Activated T-helper 1 cell treated with Interleukin-2 at 50 U/mL for 16 hours (primary cell): ENCODE data around the gene AK5.
"Not testable (repeated sequence)": the region's sequence is repeated elsewhere in the genome, so short reads cannot be mapped to it uniquely, and the experiment has no call there.

Experiments
- DNase-seq: peaks from one replicate; pipeline ENCODE4 v3.0.0-alpha.2; 2020; ENCODE audit warnings: low read depth

The AK5 gene

DNA sequence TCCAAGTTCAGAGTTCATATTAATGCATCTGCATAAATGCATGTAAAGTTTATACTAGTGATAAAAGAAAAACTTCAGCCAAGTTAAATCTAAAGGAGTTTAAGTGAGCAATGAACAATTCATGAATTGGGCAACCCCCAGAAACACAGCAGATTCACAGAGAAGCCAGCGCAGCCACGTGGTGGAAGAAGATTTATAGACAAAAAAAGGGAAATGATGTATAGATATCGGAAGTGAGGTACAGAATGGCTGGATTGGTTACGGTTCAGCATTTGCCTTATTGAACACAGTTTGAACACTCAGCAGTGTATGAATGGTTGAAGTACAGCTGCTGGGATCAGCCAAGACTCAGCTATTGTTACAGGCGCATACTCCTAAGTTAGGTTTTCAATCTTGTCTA, 5.7 kb downstream of the AK5 start:
- no peak for DNase-seq

DNA sequence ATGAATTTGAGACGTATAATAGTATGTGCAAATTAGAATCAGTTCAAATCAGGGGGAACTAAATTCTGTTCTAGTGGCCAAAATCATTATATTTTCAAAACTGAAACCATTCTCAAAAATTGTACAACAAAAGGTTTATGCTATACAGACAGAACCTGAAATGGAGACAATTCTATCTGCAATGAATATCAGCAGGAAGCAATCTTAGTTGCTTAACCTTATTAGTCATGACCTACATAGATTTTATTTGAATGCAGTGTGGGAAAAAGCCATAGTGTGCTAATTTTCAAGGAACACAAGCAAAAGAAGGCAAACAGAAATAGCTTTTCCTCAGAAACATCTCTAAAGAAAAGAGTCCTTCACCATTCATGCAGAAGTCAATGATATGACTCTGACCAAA, 6.5 kb downstream of the AK5 start:
- DNase-seq: no peak

DNA sequence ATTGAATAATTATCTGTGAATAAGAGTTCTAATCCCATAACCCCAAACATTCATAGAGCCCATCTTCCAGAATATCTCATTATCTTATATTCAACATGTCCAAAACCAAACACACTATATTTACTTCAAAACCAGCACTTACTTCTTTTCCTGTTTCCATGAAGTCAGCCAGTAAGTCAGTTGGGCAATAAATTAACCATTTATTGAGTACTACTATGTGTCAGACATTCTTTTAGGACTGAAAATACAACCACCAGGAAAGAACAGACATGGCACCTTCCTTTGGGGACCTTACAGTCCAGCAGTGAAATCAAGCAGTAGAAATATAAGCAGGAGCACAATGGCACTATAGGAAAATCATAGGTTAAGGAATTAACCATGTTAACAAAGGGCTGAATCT, 8.8 kb downstream of the AK5 start:
- no peak for DNase-seq

DNA sequence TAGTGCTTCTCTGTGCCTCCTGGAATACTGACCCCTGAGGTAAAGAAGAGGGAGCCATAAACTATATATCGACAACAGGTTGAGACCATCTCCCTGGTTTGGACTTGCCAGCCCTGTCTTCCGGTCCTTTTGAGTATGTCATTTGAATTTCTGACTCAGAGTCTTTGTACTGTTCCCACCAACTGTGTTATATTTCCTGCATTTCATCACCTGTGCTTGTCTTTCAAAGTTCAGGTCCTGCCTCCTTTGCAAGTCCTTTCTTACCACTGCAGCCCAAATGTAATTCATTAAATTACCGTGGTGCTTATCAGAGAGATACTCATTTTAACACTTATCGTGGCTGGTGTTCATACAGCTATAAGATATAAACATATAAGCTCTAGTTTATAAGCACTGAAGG, 10.7 kb downstream of the AK5 start:
- DNase-seq: no peak

DNA sequence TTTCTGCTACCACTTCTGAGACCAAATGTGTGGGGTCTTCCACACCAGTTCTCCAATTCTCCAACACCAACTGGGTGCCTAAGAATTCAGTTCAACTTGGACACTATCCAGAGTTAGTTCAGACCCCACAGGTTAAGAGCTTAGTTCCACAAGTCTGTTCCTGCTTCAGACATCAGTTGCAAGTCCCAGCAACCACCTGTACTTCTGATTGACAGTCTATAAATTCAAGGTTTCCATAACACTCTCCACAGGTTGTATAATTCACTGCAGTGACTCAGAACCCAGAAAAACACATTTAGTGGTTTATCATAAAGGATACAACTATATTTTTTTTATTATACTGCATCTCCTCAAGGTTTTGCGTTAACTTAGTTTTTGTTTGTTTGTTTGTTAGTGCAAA, 18.7 kb downstream of the AK5 start:
- no peak for DNase-seq

DNA sequence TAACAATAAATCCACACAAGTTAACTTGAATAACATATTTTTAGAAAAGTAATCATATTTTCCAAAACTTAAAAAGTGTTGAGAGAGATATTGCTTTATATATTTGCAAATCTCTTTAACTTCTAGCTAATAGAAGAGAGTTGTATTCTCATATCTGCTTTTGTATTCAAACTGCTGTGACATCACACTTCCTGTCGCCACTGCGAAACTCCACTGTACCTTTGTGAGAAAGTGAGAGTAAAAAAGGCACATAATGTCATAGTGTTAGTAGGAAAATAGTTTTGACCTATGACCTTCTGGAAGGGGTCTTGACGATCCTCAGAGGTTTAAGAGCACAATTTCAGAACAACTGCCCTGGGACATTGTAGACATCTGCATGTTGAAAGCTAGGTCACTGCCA, 21.6 kb downstream of the AK5 start:
- DNase-seq: no peak

DNA sequence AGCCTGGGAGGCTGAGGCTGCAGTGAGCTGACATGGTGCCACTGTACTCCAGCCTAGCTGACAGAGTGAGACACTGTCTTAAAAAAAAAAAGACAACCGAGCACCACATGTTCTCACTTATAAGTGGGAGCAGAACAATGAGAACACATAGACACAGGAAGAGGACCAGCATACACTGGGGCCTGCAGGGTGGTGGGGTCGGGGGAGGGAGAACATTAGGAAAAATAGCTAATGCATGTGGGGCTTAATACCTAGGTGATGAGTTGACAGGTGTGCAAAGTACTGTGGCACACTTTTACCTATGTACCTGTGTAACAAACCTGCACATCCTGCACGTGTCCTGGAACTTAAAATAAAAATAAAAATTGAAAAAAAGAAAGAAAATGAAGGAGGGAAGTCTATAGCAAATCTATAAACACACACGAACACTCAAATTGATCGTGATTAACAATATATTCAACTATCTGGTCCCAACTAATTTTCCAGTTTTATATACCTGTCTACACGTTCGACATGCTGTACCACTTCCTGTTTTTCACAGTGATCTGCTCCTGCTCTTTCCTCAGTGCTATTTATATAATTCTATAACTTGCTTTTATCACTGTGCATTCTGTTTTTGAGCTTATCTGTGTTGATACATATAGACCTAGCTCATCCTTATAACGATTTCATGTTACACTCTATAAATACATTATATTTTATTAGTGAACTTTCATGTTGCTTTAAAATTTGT, 27.2 kb downstream of the AK5 start:
- DNase-seq: no peak

DNA sequence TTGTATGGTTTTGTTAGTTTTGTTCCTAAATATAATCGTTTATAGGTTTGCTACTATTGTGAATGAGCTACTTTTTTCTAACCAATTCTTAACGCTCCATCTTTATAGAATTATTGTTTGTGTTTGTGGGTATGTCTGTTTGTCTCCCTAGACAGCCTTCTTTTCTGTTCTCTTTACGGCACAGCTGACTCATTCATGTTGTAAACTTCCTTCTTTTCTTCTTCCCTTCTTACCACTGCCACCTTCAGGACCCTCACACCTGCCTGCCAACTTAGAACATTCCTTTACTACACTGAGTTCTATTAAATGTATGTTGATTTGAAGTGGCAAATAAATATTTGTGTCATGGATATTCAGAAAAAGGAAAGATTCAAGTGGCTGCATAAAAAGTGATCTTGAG, 29.1 kb downstream of the AK5 start:
- no peak for DNase-seq

DNA sequence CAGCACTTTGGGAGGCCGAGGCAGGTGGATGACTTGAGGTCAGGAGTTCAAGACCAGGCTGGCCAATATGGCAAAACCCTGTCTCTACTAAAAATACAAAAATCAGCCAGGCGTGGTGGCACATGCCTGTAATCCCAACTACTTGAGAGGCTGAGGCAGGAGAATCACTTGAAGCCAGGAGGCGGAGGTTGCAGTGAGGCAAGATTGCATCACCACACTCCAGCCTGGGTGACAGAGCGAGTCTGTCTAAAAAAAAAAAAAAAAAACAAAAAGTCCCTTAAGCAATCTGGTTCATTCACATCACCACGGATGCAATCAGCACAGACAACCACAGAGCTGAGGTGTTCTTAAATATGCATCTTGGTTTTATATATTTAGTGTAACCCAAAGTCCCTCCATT, 30.5 kb downstream of the AK5 start:
- DNase-seq: not testable (repeated sequence)

DNA sequence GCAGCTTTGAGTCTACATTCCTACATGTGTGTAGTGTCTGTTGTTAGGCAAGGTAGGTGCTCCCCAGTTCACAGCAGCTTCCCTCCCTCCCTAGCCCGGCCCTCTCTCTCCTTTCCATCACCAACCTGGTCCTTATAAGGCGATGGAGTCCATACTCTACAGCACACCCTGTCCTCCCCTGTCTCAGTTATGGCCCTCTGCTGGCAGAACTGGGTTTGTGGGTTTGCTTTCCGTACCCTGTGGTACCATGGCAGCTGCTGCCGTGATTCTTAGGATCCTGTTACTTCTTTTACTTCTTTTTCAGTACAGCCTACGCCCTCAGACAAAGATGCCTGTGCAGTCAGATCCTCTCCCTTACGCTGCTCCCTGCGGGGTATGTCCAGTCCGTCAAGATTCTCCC, 31.7 kb downstream of the AK5 start:
- peak; percentile 3 for DNase-seq

DNA sequence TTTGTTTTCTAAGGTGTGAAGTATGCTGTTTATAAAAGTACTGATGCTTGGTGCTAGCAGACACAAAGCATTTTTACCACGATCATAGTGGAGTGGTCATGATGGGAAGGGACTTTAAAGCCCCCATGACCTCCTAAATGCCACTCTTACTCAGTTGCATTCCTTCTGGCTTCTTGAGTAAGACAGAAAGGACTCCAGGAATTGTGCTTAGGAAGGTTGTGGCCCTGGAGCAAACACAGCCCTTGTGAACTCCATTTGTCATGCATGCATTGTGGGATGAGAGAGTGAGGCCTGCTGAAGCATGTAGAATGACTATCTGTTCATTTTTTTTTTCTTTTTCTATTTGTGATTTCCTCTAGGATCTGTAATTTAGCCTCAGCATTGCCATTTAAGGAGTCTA, 34.2 kb downstream of the AK5 start:
- DNase-seq: no peak

DNA sequence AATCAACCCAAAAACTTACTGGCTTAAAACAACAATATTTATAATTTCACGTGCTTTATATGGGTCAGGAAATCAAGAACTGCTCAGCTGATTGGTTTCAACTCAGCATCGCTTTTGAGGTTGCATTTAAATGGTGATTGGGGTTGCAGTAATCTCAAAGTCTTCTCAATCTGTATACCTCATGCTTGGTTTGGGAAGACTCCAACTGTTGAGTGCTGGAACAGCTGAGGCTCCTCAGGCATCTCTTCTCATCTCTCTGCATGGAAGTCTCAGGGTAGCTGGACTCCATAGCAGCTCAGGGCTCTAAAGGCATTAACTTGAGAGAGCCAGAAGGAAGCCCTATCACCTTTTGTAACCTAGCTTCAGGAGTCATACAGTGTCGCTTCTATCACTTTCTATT, 35.1 kb downstream of the AK5 start:
- no peak for DNase-seq

DNA sequence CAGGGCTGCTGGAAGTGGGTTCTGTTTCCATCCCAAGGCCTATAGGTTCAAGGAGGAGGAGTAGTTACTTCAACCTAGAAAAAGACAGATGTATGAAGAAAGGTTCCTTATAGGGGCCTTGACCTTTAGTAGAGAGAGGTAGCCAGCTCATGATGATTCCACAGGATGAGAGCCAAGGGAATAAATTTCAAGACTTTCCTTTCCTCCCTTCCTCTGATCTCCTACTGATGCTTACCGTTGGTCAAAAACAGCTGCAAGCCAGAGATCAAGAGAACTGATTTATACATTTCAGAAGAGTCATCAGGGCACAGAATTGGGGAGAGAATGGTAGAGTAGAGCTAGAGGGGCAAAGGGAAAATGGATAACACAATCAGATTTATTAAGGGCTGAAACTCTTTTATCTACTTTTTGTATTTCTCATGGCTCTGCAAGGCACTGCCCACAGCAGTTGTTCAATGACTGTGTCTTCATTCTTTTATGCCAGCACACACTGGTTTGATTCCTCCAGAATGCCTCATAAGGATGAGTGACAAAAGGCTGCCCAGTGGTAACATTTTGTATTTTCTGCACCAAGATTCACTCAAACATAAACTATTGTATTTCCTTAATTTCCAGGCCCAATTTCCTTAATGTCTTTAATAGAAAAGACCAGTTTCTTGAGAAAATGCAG, 37.4 kb downstream of the AK5 start:
- DNase-seq: no peak

DNA sequence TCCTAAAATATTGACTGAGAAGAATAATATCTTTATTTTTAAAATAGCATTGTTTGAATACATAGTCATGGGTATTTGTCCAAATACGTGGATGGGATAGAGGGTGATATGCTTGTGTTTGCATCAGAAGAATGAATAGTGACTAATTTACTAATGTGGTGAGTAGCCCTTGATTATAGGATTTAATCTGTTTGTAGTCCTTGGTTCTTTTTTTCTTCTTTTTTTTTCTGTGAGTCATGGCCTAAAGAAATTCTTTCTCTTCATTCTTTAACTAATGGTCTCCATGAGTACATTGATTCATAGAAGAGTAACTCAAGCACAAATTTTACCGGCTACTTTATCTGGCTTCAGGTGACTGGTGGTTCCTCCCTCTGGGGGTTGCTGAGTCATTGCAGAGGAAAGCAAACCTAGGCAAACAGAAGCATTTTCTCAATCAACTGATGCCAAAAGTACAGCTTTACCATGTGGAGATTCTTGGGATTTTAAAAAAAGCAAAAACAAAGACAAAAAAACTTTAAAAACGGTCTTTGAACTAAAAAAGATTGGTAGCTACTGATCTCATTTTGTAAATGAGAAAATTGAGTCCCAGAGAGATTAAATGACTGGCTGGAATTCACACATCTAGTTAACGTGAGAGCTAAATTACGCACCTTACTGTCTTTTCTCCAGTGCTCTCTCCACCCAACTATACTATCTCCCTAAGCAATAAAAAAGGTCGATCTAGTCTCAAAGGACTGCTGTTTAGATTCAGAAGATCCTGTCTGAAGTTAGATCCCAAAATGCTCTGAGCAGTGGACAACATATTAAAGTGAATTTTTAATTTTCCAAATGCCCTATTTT, 40.5 kb downstream of the AK5 start:
- no peak for DNase-seq

DNA sequence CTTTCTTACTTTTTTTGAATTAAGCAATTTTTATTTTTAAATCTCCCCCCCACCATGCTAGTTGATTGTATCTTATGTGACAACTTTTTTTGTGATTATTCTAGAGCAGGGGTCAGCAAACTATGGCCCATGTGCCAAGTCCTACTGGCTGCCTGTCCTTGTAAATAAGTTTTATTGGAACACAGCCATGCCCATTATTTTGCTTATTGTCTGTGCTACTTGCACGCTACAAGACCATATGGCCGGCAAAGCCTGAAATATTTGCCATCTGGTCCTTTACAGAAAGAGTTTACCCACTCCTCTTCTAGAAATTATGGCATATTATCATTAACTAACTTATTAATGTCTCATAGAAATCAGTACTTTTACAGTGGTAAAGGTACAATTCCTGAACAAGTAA, 51.7 kb downstream of the AK5 start:
- no peak for DNase-seq

DNA sequence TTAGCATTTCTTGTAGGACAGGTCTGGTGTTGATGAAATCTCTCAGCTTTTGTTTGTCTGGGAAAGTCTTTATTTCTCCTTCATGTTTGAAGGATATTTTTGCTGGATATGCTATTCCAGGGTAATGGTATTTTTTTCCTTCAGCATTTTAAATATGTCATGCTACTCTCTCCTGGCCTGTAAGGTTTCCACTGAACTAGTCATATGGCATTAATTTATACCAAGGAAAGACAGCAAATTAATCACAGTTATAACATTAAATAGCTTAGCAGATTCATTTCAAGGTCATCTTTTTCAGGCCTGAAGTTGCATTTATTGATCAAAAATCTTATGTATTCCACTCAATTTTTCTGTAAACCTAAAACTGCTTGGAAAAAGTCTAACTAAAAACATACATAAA, 54.9 kb downstream of the AK5 start:
- DNase-seq: no peak

DNA sequence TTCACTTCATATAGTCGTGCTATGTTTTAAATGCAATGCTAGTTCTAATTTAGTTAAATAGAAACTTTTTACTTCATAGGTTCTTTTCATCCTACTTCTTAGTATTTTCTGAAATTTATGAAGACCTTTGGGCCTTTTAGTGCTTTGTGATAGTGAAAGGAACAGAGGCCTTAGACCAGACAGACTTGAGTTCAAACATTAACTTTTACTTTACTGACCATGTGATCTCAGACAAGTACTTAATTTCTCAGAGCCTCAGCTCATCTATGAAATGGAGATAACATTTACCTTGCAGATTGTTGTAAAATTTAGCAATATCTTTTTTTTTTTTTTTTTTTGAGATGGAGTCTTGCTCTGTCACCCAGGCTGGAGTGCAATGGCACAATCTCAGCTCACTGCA, 57.5 kb downstream of the AK5 start:
- no peak for DNase-seq

DNA sequence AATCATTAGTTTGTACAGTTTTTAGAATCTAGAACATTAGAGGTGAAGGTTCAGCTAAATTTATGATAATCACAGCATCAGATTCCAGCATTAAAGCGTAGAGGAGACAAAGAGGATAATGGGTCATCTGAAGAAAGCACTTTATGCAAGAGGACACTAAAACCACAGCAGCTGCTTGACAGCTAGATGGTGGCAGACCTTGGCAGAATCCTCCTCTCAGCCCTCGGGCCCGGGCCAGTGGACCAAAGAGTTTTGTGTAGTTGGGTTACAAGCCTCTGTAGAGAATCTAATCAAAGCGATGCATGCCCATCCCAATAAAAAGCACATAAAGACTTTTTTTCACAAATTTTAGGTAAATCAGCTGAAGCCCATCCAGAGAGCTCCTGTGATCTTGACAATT, 59.4 kb downstream of the AK5 start:
- DNase-seq: no peak

DNA sequence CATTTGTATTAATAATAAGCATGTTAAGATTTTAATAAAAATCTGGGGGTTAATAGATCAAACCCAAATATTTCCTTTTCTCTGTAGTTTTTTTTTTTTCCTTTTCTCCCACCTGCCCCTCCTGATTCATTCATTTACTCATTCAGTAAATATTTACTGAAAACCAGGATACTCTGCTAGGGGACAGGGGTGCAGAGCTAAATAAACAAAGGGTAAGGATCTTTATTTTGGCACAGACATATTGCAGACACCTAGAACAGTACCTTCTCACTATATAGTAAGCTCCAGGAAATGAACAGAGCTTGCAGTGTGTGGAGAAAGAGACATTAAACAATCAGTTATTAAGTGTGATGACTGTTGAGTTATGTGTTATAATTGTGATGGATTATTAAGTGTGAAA, 60.9 kb downstream of the AK5 start:
- no peak for DNase-seq

DNA sequence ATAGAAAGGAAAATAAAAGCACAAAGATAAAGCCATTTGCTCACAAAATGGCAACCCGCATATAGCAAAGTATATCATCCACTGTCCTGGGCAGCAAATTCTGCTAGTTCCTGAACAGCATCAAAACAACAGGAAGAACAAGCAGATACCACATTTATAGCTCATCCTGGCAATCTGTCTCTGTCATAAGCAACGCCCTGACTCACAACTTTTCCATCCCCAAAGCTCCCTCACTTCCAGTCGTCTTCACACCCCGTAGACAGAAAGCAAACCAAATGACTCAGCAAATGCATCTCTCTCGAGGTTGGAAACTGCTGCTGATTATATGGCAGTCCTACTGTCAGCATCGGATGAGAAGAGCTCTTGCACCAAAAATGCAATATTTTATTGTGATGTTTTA, 65.8 kb downstream of the AK5 start:
- no peak for DNase-seq

DNA sequence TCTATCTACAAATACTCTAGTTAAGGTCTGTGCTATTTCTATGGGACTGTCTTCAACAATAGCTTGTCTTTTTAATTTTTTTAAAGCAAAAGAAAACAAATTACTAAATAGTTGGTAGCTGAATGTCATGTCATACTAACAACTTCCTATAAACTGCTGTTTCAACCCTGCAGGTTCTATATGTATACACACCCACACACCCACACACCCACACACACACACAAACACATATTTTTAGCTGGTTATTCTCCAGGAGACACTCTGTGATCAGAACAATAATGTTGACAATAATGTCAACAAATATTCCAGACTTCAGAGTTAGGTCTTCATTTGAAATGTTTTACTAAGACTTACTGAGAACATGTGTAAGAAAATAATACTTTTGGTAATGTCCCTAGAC, 66.7 kb downstream of the AK5 start:
- DNase-seq: no peak

DNA sequence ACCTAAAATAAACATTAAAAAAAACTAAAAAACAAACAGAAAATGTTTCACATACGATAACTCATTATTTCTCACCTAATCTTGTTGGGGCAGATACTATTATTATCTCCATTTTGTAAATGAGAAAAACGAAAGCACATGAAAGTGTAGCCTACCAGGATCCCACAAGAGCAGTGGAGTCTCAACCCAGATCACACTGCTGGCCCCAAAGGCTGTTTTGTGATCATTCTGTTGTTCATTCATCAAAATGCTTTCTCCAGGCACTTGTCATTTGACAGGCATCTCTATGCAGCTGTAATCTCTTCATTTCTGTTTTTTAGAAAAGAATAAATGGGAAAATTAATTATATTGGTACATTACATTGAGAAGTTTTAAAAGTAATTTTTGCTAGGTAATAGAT, 67.5 kb downstream of the AK5 start:
- DNase-seq: no peak
